Activated T-cell treated with anti-CD3 and anti-CD28 coated beads, Interleukin-2, amount 50 U/mL, for 48 hours (primary cell): ENCODE results near the gene GPATCH4.

Experiments
- DNase-seq, 2 experiments: peaks; one replicate each; pipeline ENCODE4 v3.0.0-alpha.2; 2020

Gene GPATCH4

GRCh38 chr1:156544592-156545102 lies 56.6 kb downstream of the GPATCH4 start:
- no peak for DNase-seq
